ENCODE data around the gene KCTD16.

GRCh38 chr5:144481861-144482260 lies 311.2 kb downstream of the KCTD16 start:
- TF ChIP-seq EZH2phosphoT487 (IDR thresholded peaks at IDR 0.05; ENCODE audit: borderline replicate concordance, low read depth): no peak
- no peak for TF ChIP-seq CTCF (IDR thresholded peaks at IDR 0.05)
- no peak for TF ChIP-seq GABPA (IDR thresholded peaks at IDR 0.05; ENCODE audit: low read depth)
- TF ChIP-seq, protein P1, sequence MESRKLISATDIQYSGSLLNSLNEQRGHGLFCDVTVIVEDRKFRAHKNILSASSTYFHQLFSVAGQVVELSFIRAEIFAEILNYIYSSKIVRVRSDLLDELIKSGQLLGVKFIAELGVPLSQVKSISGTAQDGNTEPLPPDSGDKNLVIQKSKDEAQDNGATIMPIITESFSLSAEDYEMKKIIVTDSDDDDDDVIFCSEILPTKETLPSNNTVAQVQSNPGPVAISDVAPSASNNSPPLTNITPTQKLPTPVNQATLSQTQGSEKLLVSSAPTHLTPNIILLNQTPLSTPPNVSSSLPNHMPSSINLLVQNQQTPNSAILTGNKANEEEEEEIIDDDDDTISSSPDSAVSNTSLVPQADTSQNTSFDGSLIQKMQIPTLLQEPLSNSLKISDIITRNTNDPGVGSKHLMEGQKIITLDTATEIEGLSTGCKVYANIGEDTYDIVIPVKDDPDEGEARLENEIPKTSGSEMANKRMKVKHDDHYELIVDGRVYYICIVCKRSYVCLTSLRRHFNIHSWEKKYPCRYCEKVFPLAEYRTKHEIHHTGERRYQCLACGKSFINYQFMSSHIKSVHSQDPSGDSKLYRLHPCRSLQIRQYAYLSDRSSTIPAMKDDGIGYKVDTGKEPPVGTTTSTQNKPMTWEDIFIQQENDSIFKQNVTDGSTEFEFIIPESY (IDR thresholded peaks at IDR 0.05; ENCODE audit: borderline replicate concordance, low read depth): no peak
- no peak for TF ChIP-seq TCF12 (IDR thresholded peaks at IDR 0.05)
- no peak for TF ChIP-seq CHD2 (IDR thresholded peaks at IDR 0.05; ENCODE audit: low read length, partially characterized antibody)
- no peak for TF ChIP-seq JUND (IDR thresholded peaks at IDR 0.05)
- TF ChIP-seq EP300 (IDR thresholded peaks at IDR 0.05; ENCODE audit: borderline replicate concordance in 1 of 2, low read depth in 1 of 2, low read length in 1 of 2): no peak
- no peak for TF ChIP-seq RAD21 (IDR thresholded peaks at IDR 0.05; ENCODE audit: low read length)
- TF ChIP-seq, protein P2, sequence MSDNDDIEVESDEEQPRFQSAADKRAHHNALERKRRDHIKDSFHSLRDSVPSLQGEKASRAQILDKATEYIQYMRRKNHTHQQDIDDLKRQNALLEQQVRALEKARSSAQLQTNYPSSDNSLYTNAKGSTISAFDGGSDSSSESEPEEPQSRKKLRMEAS (IDR thresholded peaks at IDR 0.05; ENCODE audit: low read depth): no peak
- TF ChIP-seq POLR2AphosphoS5 (IDR thresholded peaks at IDR 0.05; ENCODE audit: low read depth, low read length): no peak
- TF ChIP-seq, protein P3, sequence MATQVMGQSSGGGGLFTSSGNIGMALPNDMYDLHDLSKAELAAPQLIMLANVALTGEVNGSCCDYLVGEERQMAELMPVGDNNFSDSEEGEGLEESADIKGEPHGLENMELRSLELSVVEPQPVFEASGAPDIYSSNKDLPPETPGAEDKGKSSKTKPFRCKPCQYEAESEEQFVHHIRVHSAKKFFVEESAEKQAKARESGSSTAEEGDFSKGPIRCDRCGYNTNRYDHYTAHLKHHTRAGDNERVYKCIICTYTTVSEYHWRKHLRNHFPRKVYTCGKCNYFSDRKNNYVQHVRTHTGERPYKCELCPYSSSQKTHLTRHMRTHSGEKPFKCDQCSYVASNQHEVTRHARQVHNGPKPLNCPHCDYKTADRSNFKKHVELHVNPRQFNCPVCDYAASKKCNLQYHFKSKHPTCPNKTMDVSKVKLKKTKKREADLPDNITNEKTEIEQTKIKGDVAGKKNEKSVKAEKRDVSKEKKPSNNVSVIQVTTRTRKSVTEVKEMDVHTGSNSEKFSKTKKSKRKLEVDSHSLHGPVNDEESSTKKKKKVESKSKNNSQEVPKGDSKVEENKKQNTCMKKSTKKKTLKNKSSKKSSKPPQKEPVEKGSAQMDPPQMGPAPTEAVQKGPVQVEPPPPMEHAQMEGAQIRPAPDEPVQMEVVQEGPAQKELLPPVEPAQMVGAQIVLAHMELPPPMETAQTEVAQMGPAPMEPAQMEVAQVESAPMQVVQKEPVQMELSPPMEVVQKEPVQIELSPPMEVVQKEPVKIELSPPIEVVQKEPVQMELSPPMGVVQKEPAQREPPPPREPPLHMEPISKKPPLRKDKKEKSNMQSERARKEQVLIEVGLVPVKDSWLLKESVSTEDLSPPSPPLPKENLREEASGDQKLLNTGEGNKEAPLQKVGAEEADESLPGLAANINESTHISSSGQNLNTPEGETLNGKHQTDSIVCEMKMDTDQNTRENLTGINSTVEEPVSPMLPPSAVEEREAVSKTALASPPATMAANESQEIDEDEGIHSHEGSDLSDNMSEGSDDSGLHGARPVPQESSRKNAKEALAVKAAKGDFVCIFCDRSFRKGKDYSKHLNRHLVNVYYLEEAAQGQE (IDR thresholded peaks at IDR 0.05; ENCODE audit: low read depth, low read length): no peak
- TF ChIP-seq MEF2A (IDR thresholded peaks at IDR 0.05; ENCODE audit: borderline replicate concordance, low read depth): no peak
- TF ChIP-seq, protein P4, sequence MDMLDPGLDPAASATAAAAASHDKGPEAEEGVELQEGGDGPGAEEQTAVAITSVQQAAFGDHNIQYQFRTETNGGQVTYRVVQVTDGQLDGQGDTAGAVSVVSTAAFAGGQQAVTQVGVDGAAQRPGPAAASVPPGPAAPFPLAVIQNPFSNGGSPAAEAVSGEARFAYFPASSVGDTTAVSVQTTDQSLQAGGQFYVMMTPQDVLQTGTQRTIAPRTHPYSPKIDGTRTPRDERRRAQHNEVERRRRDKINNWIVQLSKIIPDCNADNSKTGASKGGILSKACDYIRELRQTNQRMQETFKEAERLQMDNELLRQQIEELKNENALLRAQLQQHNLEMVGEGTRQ (IDR thresholded peaks at IDR 0.05; ENCODE audit: borderline replicate concordance, low read depth, low read length): no peak

Measured in SK-N-SH (cell line).